Ovary (tissue), 10 donors: ENCODE data around the gene SEC23A. TPM values are rescaled to one million over a fixed set of nuclear protein-coding genes. Genes with fewer than 3 reads are reported as not detected.
"Not testable (repeated sequence)": the region's sequence is repeated elsewhere in the genome, so short reads cannot be mapped to it uniquely, and the experiment has no call there.

Source experiments
- DNase-seq, 5 donors: peaks; one replicate each; pipeline ENCODE4 v3.0.0-alpha.2; 2019 to 2020
- H3K27ac ChIP-seq, 2 donors: fragments of 200-600 bp; one replicate each; pipeline versions ENCODE4 v1.5.1 to v1.8.0; 2019 to 2022
- H3K27me3 ChIP-seq: fragments of 200-600 bp; one replicate; pipeline ENCODE4 v1.8.0; 2022
- H3K36me3 ChIP-seq: fragments of 200-600 bp; sonication (generic); one replicate; pipeline ENCODE4 v1.5.1; 2019
- H3K4me1 ChIP-seq: one replicate; pipeline ENCODE4 v1.8.1; 2013; ENCODE audit warnings: mild to moderate bottlenecking, moderate library complexity; ENCODE audit not compliant: insufficient read depth
- H3K4me3 ChIP-seq: fragments of 200-600 bp; sonication (generic); one replicate; pipeline ENCODE4 v1.5.1; 2017
- H3K9me3 ChIP-seq, 2 donors: fragments of 200-600 bp in 1 of 2; sonication (generic) in 1 of 2; one replicate each; pipeline versions ENCODE4 v1.5.1 to v1.8.1; 2013 to 2019; ENCODE audit warnings: mild to moderate bottlenecking in 1 of 2, moderate library complexity in 1 of 2
- CTCF ChIP-seq, 3 donors: fragments of 450-650 bp in 2 of 3; fragments of 200-600 bp in 1 of 3; IDR thresholded peaks; one replicate each; pipeline versions ENCODE4 v1.5.1 to v1.8.0; 2016 to 2022; ENCODE audit warnings: antibody characterized with exemption in 3 of 3, mild to moderate bottlenecking in 1 of 3
- EP300 ChIP-seq: sonication (generic); formaldehyde crosslinking; IDR thresholded peaks from one replicate; pipeline ENCODE4 v1.6.1; 2017; ENCODE audit warnings: antibody characterized with exemption
- POLR2A ChIP-seq: fragments of 450-650 bp; IDR thresholded peaks from one replicate; pipeline ENCODE4 v1.6.1; 2017; ENCODE audit warnings: antibody characterized with exemption, mild to moderate bottlenecking, moderate library complexity
- WGBS, 3 donors: extraction: QIAGEN DNeasy Blood & Tissue Kit in 1 of 3; methylation state at CpG; one replicate each; pipeline versions ENCODE4 v1.1.5 to v1.1.7; 2013 to 2017; 5-methylcytosine and 5-hydroxymethylcytosine counted together
- intact Hi-C, 4 donors: fragments of 100-400 bp; cut with DNase I; formaldehyde crosslinking; loops; one replicate each; pipeline versions ENCODE4 v1.11.0 to v1.15.1; 2022 to 2023
- long read RNA-seq, 3 donors: library from polyadenylated mRNA in 2 of 3; unstranded in 2 of 3; transcript quantifications; one replicate each; pipeline ENCODE4 v2.0.0 and lab custom pipeline, GENCODE V29; 2021 to 2026
- polyA plus RNA-seq, 2 donors: library from polyadenylated mRNA; stranded (reverse); fragments of 200-250 nt in 1 of 2; fragments of 350-450 nt in 1 of 2; fragmentation: Illumina TruSeq in 1 of 2; extraction: RNeasy Lipid Tissue Mini Kit (QIAGEN cat#74804) in 1 of 2; gene quantifications; one replicate each; pipeline ENCODE4 v1.2.3, GENCODE V29; 2013 to 2014
- total RNA-seq, 7 donors: library from RNA; depleted of rRNA in 2 of 7; stranded (reverse); fragments of >200 nt in 2 of 7; fragmentation: NEBNext Ultra II Directional in 3 of 7; extraction: Animal tissue kit (Norgen Biotek cat#: 25700) in 3 of 7; gene quantifications; one replicate each; pipeline versions ENCODE4 v1.1.0 to v1.2.4, GENCODE V29; 2016 to 2023
- donor health status: DM: no; HTN: no; CAD: no; lungs with moderate emphysema.
- donor health status: DM: no; HTN: no; CAD: no.
- donor health status: Bipolar disorder and iron deficiency.
- donor health status: DM: yes; HTN: yes; CAD: no.
- donor health status: DM: no; HTN: no; CAD: no.
- donor health status: DM: yes; HTN: yes; CAD: no.

Gene SEC23A
- total RNA-seq, result 10 to 100 TPM; 52.9 to 93.2 (median 87.3) TPM
- 10 to 100 TPM; 28.5 to 49.9 TPM for polyA plus RNA-seq
- long read RNA-seq, donor 1, full-length matches to known transcripts, result 8 of 57 reads
- long read RNA-seq, donor 1, partial matches to known transcripts, result 41 of 57 reads
- long read RNA-seq, donor 1, other reads (novel, unspliced or antisense), result 8 of 57 reads
- long read RNA-seq, donor 2, full-length matches to known transcripts, result 22 of 61 reads
- long read RNA-seq, donor 2, partial matches to known transcripts, result 39 of 61 reads
- long read RNA-seq, donor 2, other reads (novel, unspliced or antisense), result 0 of 61 reads
- long read RNA-seq, donor 3, full-length matches to known transcripts, result 167 of 194 reads
- long read RNA-seq, donor 3, partial matches to known transcripts, result 13 of 194 reads
- long read RNA-seq, donor 3, other reads (novel, unspliced or antisense), result 14 of 194 reads

GRCh38 chr14:39102969-39103957 lies at the start of gene SEC23A:
Gene SEC23A (minus strand): TSS chr14:39103235. CDS start chr14:39096118, 7,117 bp downstream.
- Histone ChIP-seq H3K9me3 (no peaks in the 10 kb centered on the region), H3K4me3 (peak within 1 kb of the TSS; percentile 77), H3K36me3 (no peaks in the 10 kb centered on the region), H3K4me1 (peaks cover 2% of the 10 kb centered on the region), H3K27me3 (no peaks in the 10 kb centered on the region), H3K27ac (peak within 1 kb of the TSS; percentile 85 to 97)
- DNase-seq, result peak; percentile 86 to 91 (median 89)
- 0% methylated on average over 50 to 58 of the region's 58 CpGs for WGBS, 3 donors
- no peak for TF ChIP-seq CTCF (IDR thresholded peaks at IDR 0.05)
- TF ChIP-seq POLR2A, result peak; percentile 76
- intact Hi-C loops, result loop anchor here in 1 of 4 donors (2.0 kb wide), 2 partner anchors 72 to 330 kb away; partner anchors contain the start of genes FBXO33 and PNN

- no peak for DNase-seq
- Histone ChIP-seq H3K27ac (no peak overlapping the region), H3K4me1 (no peaks in the 10 kb centered on the region), H3K4me3 (no peak overlapping the region), H3K9me3 (no peaks in the 10 kb centered on the region), H3K27me3 (no peaks in the 10 kb centered on the region), H3K36me3 (no peaks in the 10 kb centered on the region)
- no peak for TF ChIP-seq CTCF (IDR thresholded peaks at IDR 0.05)
- TF ChIP-seq EP300, result no peak
- TF ChIP-seq POLR2A, result no peak
- 80 to 84% (median 82%) methylated on average over 7 of the region's 7 CpGs for WGBS, 3 donors
- intact Hi-C loops, result no loop called here
These were observed 42.4 kb upstream of the SEC23A start for GRCh38 chr14:39145266-39145966.

GRCh38 chr14:39143226-39143625 lies 40.2 kb upstream of the SEC23A start:
- H3K4me1 ChIP-seq, intact Hi-C loops, H3K36me3 ChIP-seq, H3K27me3 ChIP-seq, H3K9me3 ChIP-seq, DNase-seq, H3K27ac ChIP-seq, H3K4me3 ChIP-seq: not testable (repeated sequence)
- WGBS, 3 donors, result 72 to 83% (median 75%) methylated on average over 2 of the region's 2 CpGs

- H3K4me3 ChIP-seq, H3K36me3 ChIP-seq, H3K9me3 ChIP-seq, H3K27ac ChIP-seq, H3K27me3 ChIP-seq, intact Hi-C loops, H3K4me1 ChIP-seq, DNase-seq: not testable (repeated sequence)
- WGBS, 3 donors, result 98 to 100% (median 100%) methylated on average over 1 of the region's 1 CpG
These were observed 38.6 kb upstream of the SEC23A start for GRCh38 chr14:39141623-39142022.

GRCh38 chr14:39140170-39140569 lies 37.1 kb upstream of the SEC23A start:
- Histone ChIP-seq H3K4me1 (no peaks in the 10 kb centered on the region), H3K4me3 (no peak overlapping the region), H3K9me3 (no peaks in the 10 kb centered on the region), H3K27me3 (no peaks in the 10 kb centered on the region), H3K27ac (no peak overlapping the region), H3K36me3 (no peaks in the 10 kb centered on the region)
- DNase-seq, result no peak
- intact Hi-C loops, result no loop called here
- WGBS, 3 donors, result 92 to 98% (median 93%) methylated on average over 3 of the region's 3 CpGs
- no peak for TF ChIP-seq CTCF (IDR thresholded peaks at IDR 0.05)
- TF ChIP-seq EP300, result no peak
- TF ChIP-seq POLR2A, result no peak
